B cell (primary cell): ENCODE data around the gene CRK. TPM values are rescaled to one million over a fixed set of nuclear protein-coding genes. Genes with fewer than 3 reads are reported as not detected.

Source experiments
- ATAC-seq: fragments of 200-7000 bp; cut with Tn5 transposase; one replicate; pipeline ENCODE4 v1.10.0; 2021; ENCODE audit warnings: low read depth, mild to moderate bottlenecking, moderate number of reproducible peaks, moderate library complexity
- CTCF ChIA-PET: fragments of 350-600 bp; sonication (Branson Sonifier 250); formaldehyde crosslinking; loops from one replicate; lab custom pipeline; 2021; ENCODE audit warnings: antibody characterized with exemption, inconsistent platforms; lab: Charles Lee
- POLR2A ChIA-PET: fragments of 350-600 bp; sonication (Branson Sonifier 250); formaldehyde crosslinking; loops from one replicate; lab custom pipeline; 2021; ENCODE audit warnings: antibody characterized with exemption; lab: Charles Lee
- DNase-seq: peaks from one replicate; pipeline ENCODE4 v3.0.0; 2013
- H2AFZ ChIP-seq: 2 replicates; pipeline ENCODE4 v1.6.1; 2012; ENCODE audit warnings: mild to moderate bottlenecking, low read depth, low read length; ENCODE audit not compliant: insufficient read depth, poor library complexity, severe bottlenecking
- H3K27ac ChIP-seq, 2 donors: 1 replicate in 1 of 2; 2 replicates in 1 of 2; pipeline ENCODE4 v1.5.1; 2012 to 2013; ENCODE audit warnings: low read length in 2 of 2, mild to moderate bottlenecking in 2 of 2, moderate library complexity in 1 of 2
- H3K27me3 ChIP-seq, 4 experiments: fragments of 200-600 bp in 1 of 4; sonication (generic) in 1 of 4; replicated peaks in 1 of 4; 1 replicate in 2 of 4; 2 replicates in 2 of 4; pipeline versions ENCODE4 v1.6.1 to v1.7.0; 2013 to 2016; ENCODE audit warnings: low read length in 3 of 4, mild to moderate bottlenecking in 2 of 4, mixed read lengths in 1 of 4, moderate library complexity in 1 of 4; ENCODE audit not compliant: insufficient read depth in 4 of 4, control insufficient read depth in 3 of 4; ENCODE audit errors: control extremely low read depth in 1 of 4
- H3K36me3 ChIP-seq, 2 experiments: replicated peaks in 1 of 2; 1 replicate in 1 of 2; 2 replicates in 1 of 2; pipeline versions ENCODE4 v1.6.1 to v1.7.1; 2013; ENCODE audit warnings: low read length in 1 of 2; ENCODE audit not compliant: insufficient read depth in 2 of 2, control insufficient read depth in 1 of 2; ENCODE audit errors: control extremely low read depth in 1 of 2, extremely low read depth in 1 of 2
- H3K4me1 ChIP-seq, 2 donors: fragments of 200-600 bp in 1 of 2; sonication (generic) in 1 of 2; 1 replicate in 1 of 2; 2 replicates in 1 of 2; pipeline versions ENCODE4 v1.5.1 to v1.6.1; 2013 to 2017; ENCODE audit warnings: low read length in 2 of 2; ENCODE audit not compliant: control insufficient read depth in 2 of 2, insufficient read depth in 2 of 2
- H3K4me2 ChIP-seq: replicated peaks from 2 replicates; pipeline ENCODE3; 2012; ENCODE audit warnings: mild to moderate bottlenecking, low read depth, low read length; ENCODE audit not compliant: poor library complexity, severe bottlenecking
- H3K4me3 ChIP-seq, 5 experiments: fragments of 200-600 bp in 1 of 5; sonication (generic) in 1 of 5; 1 replicate in 3 of 5; 2 replicates in 2 of 5; pipeline versions ENCODE4 v1.5.1 to v1.7.0; 2011 to 2016; ENCODE audit warnings: low read length in 4 of 5, mild to moderate bottlenecking in 4 of 5, low read depth in 2 of 5, control low read depth in 1 of 5, moderate library complexity in 1 of 5; ENCODE audit not compliant: insufficient read depth in 1 of 5; ENCODE audit errors: control extremely low read depth in 1 of 5, extremely low read depth in 1 of 5
- H3K79me2 ChIP-seq: fragments of 200-600 bp; sonication (generic); one replicate; pipeline ENCODE4 v1.6.0; 2016; ENCODE audit warnings: low read length; ENCODE audit not compliant: control insufficient read depth, insufficient read depth
- H3K9ac ChIP-seq: fragments of 200-600 bp; sonication (generic); 2 replicates; pipeline ENCODE4 v1.6.1; 2017; ENCODE audit warnings: mild to moderate bottlenecking, low read length, moderate library complexity
- H3K9me3 ChIP-seq, 3 donors: one replicate each; pipeline versions ENCODE4 v1.6.1 to v1.7.1; 2013; ENCODE audit warnings: low read length in 2 of 3; ENCODE audit not compliant: control insufficient read depth in 2 of 3, insufficient read depth in 1 of 3; ENCODE audit errors: control extremely low read depth in 1 of 3
- H4K20me1 ChIP-seq: 2 replicates; pipeline ENCODE4 v1.6.0; 2012; ENCODE audit warnings: mild to moderate bottlenecking, low read length; ENCODE audit not compliant: insufficient read depth, control insufficient read depth, poor library complexity, severe bottlenecking
- H3K27ac Mint-ChIP-seq: one replicate; pipeline ENCODE4 v1.8.0; 2021; ENCODE audit warnings: mixed read lengths
- H3K27me3 Mint-ChIP-seq: one replicate; pipeline ENCODE4 v1.8.0; 2021; ENCODE audit warnings: mixed read lengths
- H3K4me1 Mint-ChIP-seq: one replicate; pipeline ENCODE4 v1.8.0; 2021; ENCODE audit warnings: mixed read lengths
- H3K4me3 Mint-ChIP-seq: one replicate; pipeline ENCODE4 v1.8.0; 2021; ENCODE audit warnings: mixed read lengths
- H3K9me3 Mint-ChIP-seq: one replicate; pipeline ENCODE4 v1.8.0; 2022; ENCODE audit warnings: mixed read lengths; ENCODE audit not compliant: insufficient read depth
- EZH2 ChIP-seq: IDR thresholded peaks from 2 replicates; pipeline ENCODE4 v1.6.1; 2012; ENCODE audit warnings: borderline replicate concordance, low read depth, mild to moderate bottlenecking, moderate library complexity, low read length; ENCODE audit not compliant: insufficient read depth, poor library complexity, severe bottlenecking
- WGBS: methylation state at CpG from one replicate; pipeline ENCODE4 v1.1.5; 2013; ENCODE audit warnings: missing lambda C conversion rate; ENCODE audit not compliant: insufficient coverage; 5-methylcytosine and 5-hydroxymethylcytosine counted together
- intact Hi-C: fragments of 100-400 bp; cut with micrococcal nuclease; formaldehyde crosslinking; loops from one replicate; pipeline ENCODE4 v1.10.0; 2022
- polyA plus RNA-seq: library from polyadenylated mRNA; depleted of rRNA; stranded (reverse); fragments of >200 nt; gene quantifications from 2 replicates; pipeline ENCODE4 v1.2.3, GENCODE V29; 2012
- total RNA-seq, 2 donors: library from RNA; stranded (reverse); fragments of 120-200 nt in 1 of 2; gene quantifications; 1 replicate in 1 of 2; 2 replicates in 1 of 2; pipeline versions ENCODE4 v1.2.3 to v1.2.4, GENCODE V29; 2013 to 2022
- TF ChIP-seq, protein P1 (sequence below): fragments of 200-600 bp; IDR thresholded peaks from one replicate; pipeline ENCODE4 v1.8.0; 2022; ENCODE audit warnings: antibody characterized with exemption, mild to moderate bottlenecking

CRK gene
- total and polyA plus RNA-seq, 2 donors (not counting 1 experiment from before 2014, with no cell fraction given) = 8.2 to 36.4 TPM

DNA sequence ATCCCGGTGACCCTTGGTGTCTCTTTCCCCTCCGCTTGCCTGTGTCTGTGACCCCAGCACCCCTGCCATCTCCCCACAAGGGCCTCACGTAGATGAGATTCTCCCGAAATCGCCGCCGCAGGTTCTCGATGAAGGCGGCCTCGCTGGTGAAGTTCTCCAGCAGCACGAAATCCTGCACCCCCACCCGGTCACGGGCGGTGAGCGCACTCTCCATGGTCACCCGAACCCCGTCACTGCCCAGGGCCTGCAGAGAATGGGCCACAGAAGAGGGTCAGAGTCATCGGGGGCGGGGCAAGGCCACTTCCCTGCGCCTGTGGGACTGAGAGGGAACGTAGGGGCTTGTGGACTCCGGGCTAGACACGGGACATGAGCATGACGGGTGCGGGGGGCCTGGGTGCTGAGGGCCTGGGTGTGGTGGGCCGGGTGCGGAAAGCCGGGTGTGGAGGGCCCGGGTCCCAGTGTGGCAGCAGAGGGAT is 28.1 kb upstream of the CRK start:
- H3K9ac ChIP-seq = no peak overlapping the region
- TF ChIP-seq, protein P1, sequence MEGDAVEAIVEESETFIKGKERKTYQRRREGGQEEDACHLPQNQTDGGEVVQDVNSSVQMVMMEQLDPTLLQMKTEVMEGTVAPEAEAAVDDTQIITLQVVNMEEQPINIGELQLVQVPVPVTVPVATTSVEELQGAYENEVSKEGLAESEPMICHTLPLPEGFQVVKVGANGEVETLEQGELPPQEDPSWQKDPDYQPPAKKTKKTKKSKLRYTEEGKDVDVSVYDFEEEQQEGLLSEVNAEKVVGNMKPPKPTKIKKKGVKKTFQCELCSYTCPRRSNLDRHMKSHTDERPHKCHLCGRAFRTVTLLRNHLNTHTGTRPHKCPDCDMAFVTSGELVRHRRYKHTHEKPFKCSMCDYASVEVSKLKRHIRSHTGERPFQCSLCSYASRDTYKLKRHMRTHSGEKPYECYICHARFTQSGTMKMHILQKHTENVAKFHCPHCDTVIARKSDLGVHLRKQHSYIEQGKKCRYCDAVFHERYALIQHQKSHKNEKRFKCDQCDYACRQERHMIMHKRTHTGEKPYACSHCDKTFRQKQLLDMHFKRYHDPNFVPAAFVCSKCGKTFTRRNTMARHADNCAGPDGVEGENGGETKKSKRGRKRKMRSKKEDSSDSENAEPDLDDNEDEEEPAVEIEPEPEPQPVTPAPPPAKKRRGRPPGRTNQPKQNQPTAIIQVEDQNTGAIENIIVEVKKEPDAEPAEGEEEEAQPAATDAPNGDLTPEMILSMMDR = no peak
- no peak for TF ChIP-seq EZH2
- peaks cover 32% of the 10 kb centered on the region for H3K4me1 Mint-ChIP-seq
- WGBS = 94% methylated on average over 29 of the region's 29 CpGs
- DNase-seq = no peak
- no peaks in the 10 kb centered on the region for H3K9me3 Mint-ChIP-seq
- H3K27ac ChIP-seq = peak overlapping the region in 1 of 2 donors; percentile 53
- intact Hi-C loops = loop anchor here (5.0 kb wide), 1 partner anchor 33 kb away; the partner anchor contains the start of gene INPP5K
- H4K20me1 ChIP-seq = peaks cover 31% of the 10 kb centered on the region
- no peaks in the 10 kb centered on the region for H3K27me3 Mint-ChIP-seq
- H3K4me3 Mint-ChIP-seq = peak overlapping the region; percentile 95
- H3K36me3 ChIP-seq = peaks cover 0 to 32% of the 10 kb centered on the region in 2 experiments
- H3K4me1 ChIP-seq = peaks cover 14 to 39% of the 10 kb centered on the region in 2 donors
- POLR2A ChIA-PET = interaction anchor here (0.8 to 1.4 kb wide), 8 partner anchors 9 to 303 kb away, joined by 3 to 24 read pairs (median 4); partner anchors contain the start of genes CRK and INPP5K
- H3K4me3 ChIP-seq = peak overlapping the region in 2 of 5 experiments; percentile 15 to 25
- peak overlapping the region; percentile 98 for H3K4me2 ChIP-seq
- H3K79me2 ChIP-seq = peaks cover 22% of the 10 kb centered on the region
- CTCF ChIA-PET = interaction anchor here (0.7 to 2.7 kb wide), 4 partner anchors 9 to 165 kb away, joined by 3 to 11 read pairs (median 5); partner anchors contain the start of gene INPP5K
- H3K9me3 ChIP-seq = no peaks in the 10 kb centered on the region
- H3K27me3 ChIP-seq = no peaks in the 10 kb centered on the region
- H2AFZ ChIP-seq = no peak overlapping the region
- no peak for ATAC-seq
- peak overlapping the region; percentile 81 for H3K27ac Mint-ChIP-seq

DNA sequence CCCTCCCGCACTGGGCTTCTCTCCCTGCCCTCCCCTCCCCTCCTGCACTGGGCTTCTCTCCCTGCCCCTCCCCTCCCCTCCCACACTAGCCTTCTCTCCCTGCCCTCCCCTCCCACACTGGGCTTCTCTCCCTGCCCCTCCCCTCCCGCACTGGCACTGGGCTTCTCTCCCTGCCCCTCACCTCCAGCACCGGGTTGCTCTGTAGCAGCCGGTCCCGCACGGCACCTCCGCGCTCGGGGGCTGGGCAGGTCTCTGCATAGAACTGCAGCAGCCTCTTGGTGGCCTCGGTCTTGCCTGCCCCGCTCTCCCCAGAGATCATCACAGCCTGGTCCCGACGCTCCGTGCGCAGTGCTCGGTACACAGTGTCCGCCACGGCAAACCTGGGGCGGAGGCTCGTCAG is 26.6 kb upstream of the CRK start:
- POLR2A ChIA-PET = interaction anchor here (1.0 kb wide), 1 partner anchor 8 kb away, joined by 10 read pairs; no protein-coding TSS in a partner anchor

More for the DNA sequence above, 26.6 kb upstream of the CRK start:
- Histone ChIP-seq H3K9ac (no peak overlapping the region), H3K27me3 (no peaks in the 10 kb centered on the region), H3K4me1 (peaks cover 10 to 30% of the 10 kb centered on the region in 2 donors), H3K79me2 (peaks cover 22% of the 10 kb centered on the region), H3K27ac (no peak overlapping the region), H2AFZ (no peak overlapping the region), H3K4me3 (no peak overlapping the region), H3K4me2 (no peak overlapping the region), H4K20me1 (peaks cover 41% of the 10 kb centered on the region), H3K36me3 (peaks cover 0 to 46% of the 10 kb centered on the region in 2 experiments), H3K9me3 (no peaks in the 10 kb centered on the region)
- Mint-ChIP-seq H3K9me3 (no peaks in the 10 kb centered on the region), H3K4me3 (no peak overlapping the region), H3K4me1 (peaks cover 24% of the 10 kb centered on the region), H3K27ac (no peak overlapping the region), H3K27me3 (no peaks in the 10 kb centered on the region)
- intact Hi-C loops = loop anchor here (5.0 kb wide), 1 partner anchor 35 kb away; the partner anchor contains the start of gene INPP5K
- TF ChIP-seq, protein P1 = no peak
- no peak for TF ChIP-seq EZH2
- ATAC-seq (no peak), DNase-seq (no peak)
- CTCF ChIA-PET = interaction anchor here (2.7 kb wide), 1 partner anchor 117 kb away, joined by 11 read pairs; no protein-coding TSS in a partner anchor
- 96% methylated on average over 19 of the region's 20 CpGs for WGBS
